Measurements from ENCODE around the gene TMEM229A.
A peak's percentile ranks its signal among the peaks of the same experiment; 100 is the strongest.
"Not testable (repeated sequence)": the region's sequence is repeated elsewhere in the genome, so short reads cannot be mapped to it uniquely, and the experiment has no call there.

Gene TMEM229A

DNA sequence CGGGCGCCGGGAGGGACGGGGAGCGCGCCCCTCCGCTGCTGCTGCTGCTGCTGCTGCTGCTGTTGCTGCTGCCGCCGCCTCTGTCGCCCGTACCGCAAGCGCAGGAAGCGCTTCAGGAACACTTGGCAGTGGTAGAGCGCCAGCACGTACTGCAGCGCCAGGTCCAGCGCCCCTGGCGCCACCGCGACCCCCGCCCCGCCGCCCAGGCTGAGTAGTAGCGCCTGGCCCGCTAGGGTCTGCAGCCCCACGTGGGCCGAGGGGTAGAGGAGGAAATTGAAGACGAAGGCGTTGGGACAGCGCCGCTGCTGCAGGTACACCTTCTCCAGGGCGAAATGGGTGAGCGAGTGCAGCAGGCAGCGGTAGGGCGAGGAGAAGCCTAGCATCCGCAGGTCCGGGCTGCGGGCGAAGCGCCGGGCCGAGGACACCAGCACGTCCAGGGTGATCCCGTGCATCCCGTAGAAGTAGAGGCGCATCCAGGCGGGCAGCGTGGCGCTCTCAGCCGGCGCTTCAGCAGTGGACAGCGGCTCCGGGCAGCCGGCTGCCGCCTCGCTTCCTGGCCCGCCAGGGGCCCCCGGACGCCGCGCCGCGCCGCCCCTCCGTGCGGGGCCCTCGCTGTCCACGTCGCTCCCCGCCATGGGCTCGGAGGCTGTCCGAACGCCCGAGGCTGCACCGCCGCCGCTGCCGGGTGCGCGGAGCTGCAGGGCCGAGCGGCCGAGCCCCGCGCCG, at the start of gene TMEM229A:
Gene TMEM229A, minus strand, starts transcription at position 699 of the 726 bp plus-strand sequence. Its CDS starts 64 bp downstream, at position 635.
- no peak for FAIRE-seq

DNA sequence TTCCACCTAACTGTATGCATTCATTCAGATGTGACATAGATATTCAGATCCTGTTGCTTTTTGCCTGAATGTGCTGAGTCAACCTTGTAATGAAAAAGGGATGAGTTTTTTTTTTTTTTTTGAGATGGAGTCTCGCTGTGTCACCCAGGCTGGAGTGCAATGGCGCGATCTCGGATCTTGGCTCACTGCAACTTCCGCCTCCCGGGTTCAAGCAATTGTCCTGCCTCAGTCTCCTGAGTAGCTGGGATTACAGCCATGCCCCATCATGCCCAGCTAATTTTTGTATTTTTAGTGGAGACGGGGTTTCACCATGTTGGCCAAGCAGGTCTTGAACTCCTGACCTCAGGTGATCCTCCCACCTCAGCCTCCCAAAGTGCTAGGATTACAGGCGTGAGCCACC, 49.4 kb upstream of the TMEM229A start:
- FAIRE-seq, result not testable (repeated sequence)

DNA sequence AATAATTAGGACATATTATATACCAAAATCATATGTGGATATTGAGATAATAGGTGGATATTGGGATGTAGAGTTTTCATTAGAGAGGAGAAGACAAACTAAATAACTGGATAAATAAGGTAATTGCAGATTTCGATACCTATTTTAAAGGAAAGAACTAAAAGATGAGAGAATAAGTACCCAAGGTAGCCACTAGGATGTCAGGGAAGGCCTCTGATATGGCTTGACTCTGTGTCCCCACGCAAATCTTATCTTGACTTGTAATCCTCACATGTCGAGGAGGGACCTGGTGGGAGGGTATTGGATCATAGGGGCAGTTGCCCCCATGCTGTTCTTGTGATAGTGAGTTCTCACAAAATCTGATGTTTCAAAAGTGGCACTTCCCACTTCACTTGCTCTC, 44.7 kb upstream of the TMEM229A start:
- FAIRE-seq, result no peak

DNA sequence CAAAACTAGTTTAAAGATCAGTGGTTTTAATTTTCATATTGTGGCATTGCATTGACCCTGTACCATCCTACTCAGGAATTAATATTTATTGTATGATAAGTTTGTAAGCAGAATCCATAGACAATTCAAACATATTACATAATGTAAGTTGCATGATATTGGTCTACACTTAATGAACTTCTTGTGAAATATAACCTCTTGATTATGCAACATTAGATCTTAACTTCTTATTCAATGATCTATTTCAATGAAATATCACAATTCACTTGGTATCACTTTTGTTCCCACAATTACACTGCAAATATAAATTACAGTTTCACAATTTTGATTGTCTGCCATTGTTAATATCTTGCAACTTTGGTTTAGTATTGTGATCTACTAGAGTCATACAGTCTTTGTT, 44.0 kb upstream of the TMEM229A start:
- FAIRE-seq, result no peak

DNA sequence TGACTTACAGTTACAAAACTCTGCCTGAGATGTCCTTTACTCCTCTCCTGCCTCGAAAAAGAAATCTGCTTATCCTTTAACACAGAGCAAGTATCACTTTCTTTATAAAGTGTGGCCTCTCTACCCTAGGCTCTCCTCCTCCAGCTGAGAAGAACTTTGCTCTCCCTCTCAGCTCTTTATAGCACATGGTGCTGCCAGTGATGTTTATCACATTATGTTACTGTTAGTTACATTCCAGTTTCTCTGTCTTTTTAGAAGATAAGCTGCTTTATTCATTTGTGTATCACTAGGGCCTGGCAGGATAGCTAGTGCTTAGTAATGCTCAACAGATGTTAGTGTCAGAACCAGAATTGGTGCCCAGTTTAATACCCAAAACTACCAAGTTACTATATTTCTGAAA, 41.1 kb upstream of the TMEM229A start:
- FAIRE-seq, result no peak

DNA sequence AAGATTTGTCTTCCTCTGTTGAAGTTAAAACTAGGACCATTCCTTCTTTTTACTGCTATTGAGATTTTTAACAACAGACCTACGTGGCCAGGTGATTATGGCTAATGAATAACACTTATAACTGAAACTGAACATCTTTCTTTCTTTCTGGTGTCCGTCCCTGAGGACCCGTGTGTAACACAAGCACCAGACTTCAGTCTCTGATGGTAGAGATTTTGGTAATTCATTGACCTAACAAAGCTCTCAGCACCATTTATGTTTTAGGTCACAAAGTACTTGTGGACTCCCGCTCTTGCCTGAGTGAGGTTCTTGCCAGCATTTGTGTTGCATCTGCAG, 40.4 kb upstream of the TMEM229A start:
- no peak for FAIRE-seq

DNA sequence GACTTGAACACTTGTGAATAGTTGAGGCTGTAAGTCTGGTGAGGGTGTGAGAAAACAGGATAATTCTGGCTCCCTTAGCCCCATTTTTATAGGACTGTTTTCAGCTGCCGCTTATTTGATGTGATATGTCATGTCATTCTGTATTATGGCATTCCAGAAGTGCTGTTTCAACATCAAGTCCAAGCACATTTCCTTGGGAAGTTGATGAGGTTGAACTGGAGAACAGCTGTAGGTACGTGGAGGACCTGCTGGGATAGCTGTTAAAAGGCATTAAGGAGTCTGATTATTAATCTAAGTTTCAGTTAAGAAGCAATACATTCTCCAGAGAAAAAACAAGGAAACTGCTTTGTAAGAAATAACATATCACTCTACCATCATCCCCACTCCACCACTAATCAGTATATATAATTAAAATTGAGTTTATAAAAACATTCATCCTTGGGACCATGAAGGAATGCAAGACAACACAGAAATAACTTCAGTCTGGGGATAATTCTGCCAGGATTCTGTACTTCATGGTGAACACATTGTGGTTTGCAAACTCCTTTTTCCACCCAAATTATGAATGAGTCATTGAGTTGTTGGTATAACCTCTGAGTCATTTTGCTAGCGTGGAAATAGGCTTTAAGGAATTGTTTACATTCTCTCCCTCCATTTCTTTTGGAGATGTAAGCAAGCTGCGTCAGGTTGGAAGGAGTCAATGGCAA, 39.9 kb upstream of the TMEM229A start:
- FAIRE-seq, result no peak

DNA sequence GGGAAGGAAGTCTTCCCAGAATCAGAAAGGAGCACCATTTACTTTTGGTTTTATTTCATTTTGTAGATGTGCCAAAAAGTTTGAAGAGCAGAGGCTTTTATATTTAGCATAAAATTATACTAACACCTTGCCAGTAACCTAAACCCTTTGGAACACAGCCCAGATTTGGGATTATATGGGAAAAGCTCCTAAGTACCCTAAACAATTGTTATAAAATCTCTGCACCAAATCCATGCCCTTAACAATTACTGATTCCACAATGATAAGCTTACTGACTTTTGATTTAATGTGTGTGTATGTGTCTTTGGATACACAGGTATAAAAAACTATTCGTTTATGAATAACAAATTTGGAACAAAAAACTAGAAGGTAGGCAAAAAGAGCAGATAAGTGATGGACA, 39.0 kb upstream of the TMEM229A start:
- FAIRE-seq, result no peak

DNA sequence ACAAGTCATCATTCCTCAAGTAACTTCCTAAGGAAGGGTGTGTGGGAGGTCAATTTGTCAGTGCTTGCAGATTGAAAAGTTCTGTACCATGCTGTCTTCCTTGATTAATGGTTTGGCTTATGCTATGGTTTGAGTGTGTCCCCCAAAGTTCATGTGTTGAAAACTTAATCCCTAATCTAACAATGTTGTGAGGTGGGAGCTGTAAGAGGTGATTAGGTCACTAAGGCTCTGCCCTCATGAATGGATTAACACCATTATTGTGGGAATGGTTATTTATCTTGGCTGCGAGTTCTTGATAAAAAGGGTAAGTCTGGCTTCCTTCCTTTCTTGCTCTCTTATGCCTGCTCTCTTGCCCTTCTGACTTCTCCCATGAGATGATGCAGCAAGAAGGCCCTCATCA, 29.3 kb upstream of the TMEM229A start:
- no peak for FAIRE-seq

DNA sequence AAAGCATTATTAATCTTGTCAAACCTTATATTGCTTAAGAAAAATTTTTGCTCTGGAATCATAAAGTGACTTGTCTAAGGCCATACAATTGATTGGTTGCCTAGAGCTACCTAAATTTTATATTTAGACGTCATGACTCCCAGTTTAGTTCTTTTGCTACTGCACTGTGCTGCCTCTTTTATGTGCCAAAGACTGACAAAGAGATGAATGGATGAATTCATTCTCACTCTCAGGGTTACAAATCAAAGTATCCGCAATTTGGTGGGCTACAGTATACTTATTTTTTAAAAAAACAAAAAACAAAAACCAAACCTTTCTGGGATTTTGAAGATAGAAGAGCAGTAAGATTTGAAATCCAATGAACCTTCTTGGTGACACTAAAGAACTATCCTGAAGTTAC, 27.7 kb upstream of the TMEM229A start:
- FAIRE-seq, result no peak

DNA sequence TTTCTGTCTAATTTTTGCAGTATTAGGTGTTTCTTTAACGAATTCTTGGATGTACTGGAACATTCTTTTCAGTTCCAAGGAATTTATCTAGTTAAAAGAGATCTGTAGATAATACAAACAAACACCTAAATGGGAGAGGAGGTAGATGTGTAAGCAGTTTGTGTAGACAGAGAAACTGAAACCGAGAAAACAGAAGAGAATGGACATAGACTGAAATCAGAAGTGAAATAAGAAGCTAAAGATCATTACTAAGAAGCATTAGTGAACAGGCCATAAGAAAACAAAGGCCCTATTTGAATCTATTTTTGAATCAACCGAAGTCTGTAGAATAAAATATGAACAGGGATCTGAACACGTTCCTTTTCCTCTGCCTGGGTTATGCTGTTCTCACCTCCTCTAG, 26.5 kb upstream of the TMEM229A start:
- FAIRE-seq, result no peak

DNA sequence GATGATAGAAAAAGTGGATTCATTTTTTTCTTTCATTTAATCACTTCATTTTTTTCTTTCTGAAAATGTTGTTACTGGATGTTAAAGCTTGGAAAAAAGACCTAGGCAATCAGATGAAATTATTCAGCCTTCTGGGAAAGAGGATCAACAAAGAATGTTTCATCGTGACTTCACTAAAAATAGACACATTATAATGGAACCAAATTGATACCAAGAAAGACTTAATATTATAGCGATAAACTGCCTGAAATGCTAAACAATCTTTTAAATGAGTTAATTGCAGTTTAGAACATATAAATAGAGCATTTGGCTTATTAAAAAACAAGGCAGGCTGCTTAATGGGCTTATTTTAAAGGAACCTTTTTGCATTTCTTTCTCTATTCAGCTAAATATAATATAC, 25.6 kb upstream of the TMEM229A start:
- no peak for FAIRE-seq

DNA sequence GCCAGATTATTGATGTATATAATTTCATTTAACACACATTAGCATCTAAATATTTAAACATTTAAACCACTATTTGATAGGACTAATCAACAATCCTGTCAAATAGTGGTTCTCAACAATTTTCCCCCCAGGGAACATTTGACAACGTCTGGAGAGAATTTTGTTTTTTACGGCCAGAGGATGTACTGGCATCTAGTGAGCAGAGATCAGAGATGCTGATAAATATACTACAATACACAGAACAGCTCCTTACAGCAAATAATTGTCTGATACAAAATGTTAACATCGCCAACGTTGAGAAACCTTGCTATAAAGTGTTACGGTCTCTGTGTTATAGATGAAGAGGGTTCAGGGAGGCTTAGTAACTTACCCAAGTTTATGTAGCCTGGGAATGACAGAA, 25.0 kb upstream of the TMEM229A start:
- no peak for FAIRE-seq

DNA sequence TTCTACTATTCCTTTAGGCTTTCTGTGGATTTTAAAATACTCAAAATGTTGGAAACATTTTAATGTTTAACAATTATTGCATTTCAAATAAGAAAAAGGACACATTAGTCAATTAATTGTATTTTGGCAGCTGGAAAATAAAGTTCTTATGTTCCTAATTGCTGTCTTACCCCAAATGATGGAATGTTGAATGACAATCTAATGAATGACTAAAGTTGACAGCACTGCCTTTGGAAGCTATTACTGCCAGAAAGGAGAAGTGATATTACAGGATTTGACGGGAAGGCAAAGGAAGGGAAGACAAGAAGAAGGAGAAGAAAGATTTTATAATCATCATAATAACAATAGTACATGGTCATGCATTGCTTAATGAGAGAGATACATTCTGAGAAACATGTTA, 23.4 kb upstream of the TMEM229A start:
- no peak for FAIRE-seq

DNA sequence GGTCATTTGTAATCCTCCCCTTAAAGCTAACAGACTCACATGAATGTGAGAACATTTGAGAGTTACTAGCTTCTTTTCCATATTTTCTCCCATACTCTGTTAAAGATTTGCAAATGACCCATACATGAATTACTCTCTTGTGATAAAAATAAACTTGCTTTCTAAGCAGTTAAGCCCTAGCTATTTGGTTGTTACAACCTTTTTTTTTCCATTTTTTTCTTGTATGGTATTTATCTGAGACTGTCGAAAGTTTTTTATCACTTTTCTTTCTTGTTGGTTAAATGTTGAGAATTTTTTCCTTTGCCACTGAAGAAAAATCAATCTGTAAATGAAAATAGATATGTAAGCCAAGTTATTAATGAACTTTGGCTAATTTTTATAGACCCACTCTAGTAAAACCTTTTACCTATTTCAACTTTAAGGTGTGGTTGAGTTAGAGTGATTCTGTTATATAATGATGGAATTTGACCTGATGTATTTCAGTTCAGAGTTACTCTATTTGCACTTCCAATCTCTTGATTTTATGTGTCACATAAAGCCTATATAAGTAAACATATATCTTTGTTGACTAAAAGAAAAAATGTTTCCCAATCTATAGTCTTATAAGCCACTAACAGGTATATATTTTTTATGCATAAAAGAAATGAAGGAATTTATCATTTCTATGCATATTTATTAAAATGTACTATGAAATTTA, 19.0 kb upstream of the TMEM229A start:
- FAIRE-seq, result peak; percentile 90

DNA sequence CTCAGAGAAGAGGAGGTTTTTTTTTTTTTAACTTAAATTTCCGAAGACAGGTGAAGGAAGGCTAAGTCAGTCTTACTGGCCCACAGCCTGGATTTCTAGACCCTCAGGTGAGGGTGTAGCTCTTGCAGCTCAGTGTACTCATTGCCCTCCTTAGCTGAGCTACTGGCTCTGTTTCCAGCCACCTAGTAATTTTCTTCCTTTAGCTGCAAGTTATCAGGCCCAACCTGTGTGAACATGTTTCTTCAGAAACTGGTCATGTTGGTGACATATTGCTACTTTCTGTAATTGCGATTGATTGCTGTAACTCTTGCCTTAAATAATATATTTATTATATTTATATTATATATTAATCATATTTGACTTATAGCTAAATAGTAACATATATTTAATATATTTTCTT, 10.0 kb upstream of the TMEM229A start:
- peak; percentile 66 for FAIRE-seq

DNA sequence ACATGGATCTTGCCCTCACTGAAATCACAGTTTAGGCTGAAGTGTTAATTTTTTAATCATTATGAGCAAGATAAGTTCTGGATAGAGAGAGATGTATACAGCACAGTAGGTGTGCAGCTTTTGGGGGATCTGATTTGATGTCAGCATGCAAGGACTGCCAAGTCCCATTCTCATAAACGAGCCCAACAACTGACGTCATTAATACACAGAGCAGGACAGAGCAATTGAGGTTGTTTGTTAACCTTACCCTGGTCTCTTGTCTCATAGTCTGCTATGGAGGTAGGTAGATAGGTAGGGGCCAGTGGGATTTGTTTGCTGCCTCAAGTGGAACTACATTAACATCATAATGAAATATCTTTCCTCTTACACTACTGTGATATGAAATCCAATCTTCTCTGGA, 8.6 kb upstream of the TMEM229A start:
- no peak for FAIRE-seq

DNA sequence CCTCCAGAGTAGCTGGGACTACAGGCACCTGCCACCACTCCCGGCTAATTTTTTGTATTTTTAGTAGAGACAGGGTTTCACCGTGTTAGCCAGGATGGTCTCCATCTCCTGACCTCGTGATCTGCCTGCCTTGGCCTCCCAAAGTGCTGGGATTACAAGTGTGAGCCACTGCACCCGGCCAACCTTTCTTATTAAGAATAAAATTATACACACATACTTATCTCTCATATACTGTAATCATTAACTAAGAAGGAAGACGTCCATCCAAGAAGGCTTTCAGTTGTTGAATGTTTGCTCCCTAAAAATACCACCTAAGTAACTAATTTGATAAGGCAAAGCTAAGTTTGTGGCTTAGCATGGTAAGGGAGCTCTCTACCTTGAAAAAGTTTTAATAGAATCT, 5.0 kb upstream of the TMEM229A start:
- FAIRE-seq, result not testable (repeated sequence)

DNA sequence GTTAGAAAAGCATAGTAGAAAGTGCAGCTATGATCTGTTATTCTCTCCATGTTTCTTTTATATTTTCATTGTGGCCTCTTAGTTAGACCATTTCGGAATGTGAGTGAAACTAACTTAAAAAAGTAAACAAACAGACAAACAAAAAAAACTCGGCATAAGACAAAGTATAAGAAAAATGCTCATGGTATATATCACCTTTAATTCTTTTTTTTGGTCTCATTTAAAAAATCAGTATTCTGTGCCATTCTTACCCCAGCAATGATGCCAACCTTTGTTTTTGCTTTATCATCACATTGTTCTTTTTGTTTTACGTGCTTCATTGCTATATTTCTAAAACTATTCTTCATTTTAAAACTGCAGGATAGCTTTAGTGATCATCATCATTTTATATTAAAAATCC, 2.8 kb upstream of the TMEM229A start:
- no peak for FAIRE-seq

DNA sequence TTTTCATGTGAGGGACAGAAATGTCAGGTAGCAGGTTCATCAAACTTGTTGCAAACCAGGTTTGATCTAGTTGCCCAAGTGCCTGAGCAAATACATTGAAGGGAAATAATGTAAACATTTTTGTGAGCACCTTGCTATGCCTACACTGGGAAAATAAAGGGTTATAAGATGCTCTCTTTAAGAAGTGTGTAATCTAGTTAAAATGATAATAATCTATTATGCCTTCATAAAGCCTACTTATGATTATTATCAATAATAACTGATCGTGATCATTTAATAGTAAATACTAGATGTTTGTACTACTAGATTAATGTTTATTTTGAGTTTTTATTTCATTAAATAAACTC, 1.9 kb upstream of the TMEM229A start:
- FAIRE-seq, result no peak

DNA sequence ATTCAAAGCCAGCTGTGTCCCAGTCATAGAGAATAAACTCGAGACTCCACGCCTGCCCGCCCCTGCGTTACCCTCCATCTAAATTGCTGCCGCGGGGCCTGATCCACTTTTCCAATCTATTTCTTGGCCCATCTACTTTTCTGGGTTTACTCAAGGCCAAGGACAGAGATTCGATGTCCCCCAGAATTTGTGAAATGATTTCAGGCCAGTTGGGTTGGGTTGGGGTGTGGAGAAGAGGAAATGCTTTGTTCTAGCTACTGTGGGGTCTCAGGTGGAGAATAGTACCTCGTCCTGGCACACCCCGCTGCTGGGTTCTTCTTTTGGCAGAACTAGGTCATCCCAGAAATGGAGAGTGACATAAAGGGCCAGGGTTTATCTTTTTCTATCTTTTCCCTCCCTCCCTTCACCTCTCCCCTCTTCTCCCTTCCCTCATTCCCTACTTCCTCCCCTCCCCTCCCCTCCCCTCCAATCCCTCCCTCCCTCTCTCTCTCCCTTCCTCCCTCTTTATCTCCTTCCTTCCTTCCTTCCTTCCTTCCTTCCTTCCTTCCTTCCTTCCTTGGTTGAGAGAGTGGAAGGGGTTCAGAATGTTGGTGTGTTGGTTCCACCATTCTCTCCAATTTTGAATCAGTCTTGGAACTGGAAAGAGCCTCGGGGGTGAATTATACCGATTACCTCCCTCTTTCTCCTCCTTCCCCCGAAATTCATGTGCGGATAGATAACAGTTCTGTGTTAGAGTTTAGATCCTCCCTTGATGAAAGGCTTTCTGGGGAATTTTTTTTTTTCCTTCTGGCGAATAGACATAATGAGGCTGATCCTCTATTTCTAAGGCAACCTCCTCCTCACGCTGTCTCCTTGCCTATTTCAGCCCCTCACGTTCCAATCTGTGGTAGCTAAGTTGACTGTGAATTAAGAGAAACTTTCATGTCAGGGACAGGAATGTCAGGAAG, 1.2 kb upstream of the TMEM229A start:
- FAIRE-seq, result no peak

DNA sequence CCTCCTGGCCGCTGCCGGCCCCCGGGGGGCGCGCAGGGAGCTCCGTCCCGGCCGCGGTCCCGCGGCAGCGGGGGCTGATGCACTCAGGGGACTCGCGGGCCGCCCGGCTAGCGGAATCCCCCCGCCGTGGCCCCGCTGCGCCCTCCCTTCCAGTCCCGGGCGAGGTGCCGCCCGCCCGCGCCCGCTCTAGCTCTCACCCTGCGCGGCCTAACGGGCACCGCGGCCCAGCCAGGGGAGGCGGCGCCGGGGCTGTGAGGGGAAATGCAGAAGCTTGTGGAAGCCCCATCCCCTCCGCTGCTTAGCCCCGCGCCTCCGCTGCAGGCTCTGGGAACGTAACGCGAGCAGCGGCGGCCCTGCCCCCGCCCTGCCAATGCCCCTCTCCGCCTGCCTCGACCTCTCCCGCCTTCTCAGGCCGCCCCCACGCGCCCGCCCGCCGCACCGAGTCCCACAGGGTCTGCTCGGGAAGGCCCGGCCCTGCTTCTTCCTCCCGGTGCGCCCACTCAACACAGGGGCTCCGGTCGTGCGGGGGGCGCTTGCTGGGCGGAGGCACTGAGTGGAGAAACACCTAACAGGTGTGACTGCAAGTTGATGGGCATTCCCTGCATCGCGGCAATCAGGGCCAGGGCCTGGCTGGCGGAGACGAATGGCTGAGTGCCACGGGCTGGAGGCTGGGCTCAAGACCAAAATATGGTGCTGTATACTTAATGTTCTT, 384 bp upstream of the TMEM229A start:
- FAIRE-seq, result no peak

All from colon (tissue), 2 donors.